ENCODE results near the gene SLC8B1. TPM values are rescaled to one million over a fixed set of nuclear protein-coding genes. Genes with fewer than 3 reads are reported as not detected.

The SLC8B1 gene
- total and polyA plus RNA-seq, 4 donors: 9.9 to 23.8 (median 14.2) TPM

DNA sequence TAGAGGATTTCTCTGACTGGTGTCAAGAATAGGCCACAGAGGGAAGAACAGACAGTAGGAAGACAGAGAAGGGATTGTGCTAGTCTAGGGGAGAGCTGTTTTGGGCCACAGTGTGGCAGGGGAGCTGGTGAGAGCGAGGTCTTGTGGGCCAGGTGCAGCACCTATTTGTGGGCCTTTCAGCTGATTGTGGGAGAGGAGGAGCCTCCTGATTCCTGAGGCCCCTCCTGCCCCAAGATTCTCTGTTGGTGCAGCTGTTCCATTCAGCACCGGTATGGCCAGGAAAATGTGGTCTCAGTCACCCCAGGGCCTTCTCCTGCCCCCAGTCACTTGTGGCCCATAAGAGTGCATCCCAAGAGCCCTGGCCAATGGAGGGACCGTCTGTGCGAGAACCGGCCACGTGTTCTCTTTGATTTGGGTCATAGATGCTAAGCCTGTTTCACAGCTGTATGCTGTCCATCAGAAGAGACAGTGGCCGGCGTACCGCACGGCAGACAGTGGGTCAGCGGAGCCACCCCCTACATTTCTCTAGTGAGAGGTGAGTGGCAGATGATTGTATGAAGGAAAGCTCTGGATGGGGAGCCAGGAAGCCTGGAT is 86.0 kb downstream of the SLC8B1 start (continued):
- TF ChIP-seq, protein P1, sequence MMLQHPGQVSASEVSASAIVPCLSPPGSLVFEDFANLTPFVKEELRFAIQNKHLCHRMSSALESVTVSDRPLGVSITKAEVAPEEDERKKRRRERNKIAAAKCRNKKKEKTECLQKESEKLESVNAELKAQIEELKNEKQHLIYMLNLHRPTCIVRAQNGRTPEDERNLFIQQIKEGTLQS (IDR thresholded peaks at IDR 0.05): no peak
- TF ChIP-seq, protein P2, sequence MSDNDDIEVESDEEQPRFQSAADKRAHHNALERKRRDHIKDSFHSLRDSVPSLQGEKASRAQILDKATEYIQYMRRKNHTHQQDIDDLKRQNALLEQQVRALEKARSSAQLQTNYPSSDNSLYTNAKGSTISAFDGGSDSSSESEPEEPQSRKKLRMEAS (IDR thresholded peaks at IDR 0.05): no peak
- TF ChIP-seq FOXA1 (IDR thresholded peaks at IDR 0.05): no peak

Small RNA genes within 50 kb of the gene (small RNA-seq; reads per million reads assigned to genes)
- gene MIR6762: not detected

Other genes with a start within 250 kb of the SLC8B1 start
- gene RASAL1, start 199.3 kb downstream of the SLC8B1 start, total RNA-seq: under 1 TPM; 0.25 to 0.33 TPM
- gene RASAL1, start 199.3 kb downstream of the SLC8B1 start, polyA plus RNA-seq: under 1 TPM; 0.20 to 0.26 TPM
- gene CFAP73, start 185.4 kb downstream of the SLC8B1 start, total RNA-seq: under 1 TPM in 1 of 2 donors, not detected in 1; 0.19 TPM
- under 1 TPM in 1 of 2 donors, not detected in 1; 0.18 TPM for gene CFAP73, start 185.4 kb downstream of the SLC8B1 start, polyA plus RNA-seq
- 10 to 100 TPM; 20.2 to 20.5 TPM for gene DDX54, start 149.6 kb downstream of the SLC8B1 start, total RNA-seq
- 10 to 100 TPM; 22.8 to 28.4 TPM for gene DDX54, start 149.6 kb downstream of the SLC8B1 start, polyA plus RNA-seq
- gene RITA1, start 149.4 kb downstream of the SLC8B1 start, total RNA-seq: 10 to 100 TPM; 10.6 to 13.8 TPM
- gene RITA1, start 149.4 kb downstream of the SLC8B1 start, polyA plus RNA-seq: 10 to 100 TPM; 16.0 to 18.1 TPM
- gene TPCN1, start 113.6 kb downstream of the SLC8B1 start, total RNA-seq: 10 to 100 TPM; 11.1 to 19.2 TPM
- gene TPCN1, start 113.6 kb downstream of the SLC8B1 start, polyA plus RNA-seq: 10 to 100 TPM in 1 of 2 donors, 1 to 10 TPM in 1; 8.6 to 16.4 TPM
- gene PLBD2, start 23.5 kb upstream of the SLC8B1 start, total RNA-seq: 10 to 100 TPM; 21.5 to 31.2 TPM
- gene PLBD2, start 23.5 kb upstream of the SLC8B1 start, polyA plus RNA-seq: 10 to 100 TPM; 12.1 to 17.7 TPM
- 10 to 100 TPM in 1 of 2 donors, under 1 TPM in 1; 0.65 to 70.4 TPM for gene SDS, start 68.8 kb upstream of the SLC8B1 start, total RNA-seq
- gene SDS, start 68.8 kb upstream of the SLC8B1 start, polyA plus RNA-seq: 100 to 1,000 TPM in 1 of 2 donors, 10 to 100 TPM in 1; 85.3 to 433 TPM
- gene SDSL, start 87.3 kb upstream of the SLC8B1 start, total RNA-seq: 10 to 100 TPM; 22.4 to 25.9 TPM
- 10 to 100 TPM; 41.4 to 93.1 TPM for gene SDSL, start 87.3 kb upstream of the SLC8B1 start, polyA plus RNA-seq
- not detected for gene LHX5, start 136.8 kb upstream of the SLC8B1 start, total RNA-seq
- gene LHX5, start 136.8 kb upstream of the SLC8B1 start, polyA plus RNA-seq: not detected